22Rv1 (cell line): ENCODE measurements around the gene LZTR1.

Source experiments
- CTCF ChIP-seq: fragments of 450-650 bp; IDR thresholded peaks from 2 replicates; pipeline ENCODE4 v1.5.1; 2017; ENCODE audit warnings: mild to moderate bottlenecking
- ZFX ChIP-seq: fragments of 450-650 bp; IDR thresholded peaks from 2 replicates; pipeline ENCODE4 v1.6.1; 2017; ENCODE audit warnings: antibody characterized with exemption, borderline replicate concordance

DNA sequence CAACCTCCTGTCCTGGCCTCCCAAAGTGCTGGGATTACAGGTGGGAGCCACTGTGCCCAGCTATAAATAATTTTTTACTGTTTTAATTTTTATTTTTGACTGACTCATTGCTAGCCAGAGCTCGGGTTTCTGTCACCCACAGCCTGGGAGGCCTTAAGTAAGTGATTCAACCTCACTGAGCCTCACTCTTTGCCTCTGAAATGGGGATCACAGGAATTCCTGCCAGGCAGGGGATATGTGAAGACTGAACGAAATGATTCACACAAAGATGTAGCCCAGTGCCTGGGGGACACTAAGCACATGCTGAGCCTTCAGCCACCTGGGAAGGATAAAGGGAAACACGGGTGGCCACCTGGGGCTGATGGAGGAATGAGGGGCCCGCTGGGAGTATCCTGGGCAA, 59.8 kb downstream of the LZTR1 start:
- no peak for TF ChIP-seq CTCF
- TF ChIP-seq ZFX, result no peak
